HCT116 (cell line): ENCODE data around the gene PGPEP1. TPM values are rescaled to one million over a fixed set of nuclear protein-coding genes. Genes with fewer than 3 reads are reported as not detected.

ENCODE experiments used
- ATAC-seq: fragments of 200-7000 bp; cut with Tn5 transposase; 2 replicates; pipeline ENCODE4 v1.9.1; 2020; ENCODE audit warnings: mild to moderate bottlenecking, moderate library complexity
- BruUV-seq: library from RNA; stranded (reverse); fragments of 400-500 nt; replicated peaks from 2 replicates; lab custom pipeline; 2021; lab: Mats Ljungman, UMichigan
- CTCF ChIA-PET: fragments of 300-600 bp; sonication (Branson Sonifier 250); formaldehyde crosslinking; loops from one replicate; lab custom pipeline; 2021; ENCODE audit warnings: antibody characterized with exemption; lab: Charles Lee
- POLR2A ChIA-PET: fragments of 300-600, 350-600 bp; sonication (Branson Sonifier 250); formaldehyde crosslinking; loops from one replicate; lab custom pipeline; 2021; ENCODE audit warnings: antibody characterized with exemption; lab: Charles Lee
- RAD21 ChIA-PET, 2 experiments: fragments of 300-600 bp; sonication (Branson Sonifier 250); formaldehyde crosslinking; loops; one replicate each; lab custom pipeline; 2023; ENCODE audit warnings: low total read pairs in 2 of 2; ENCODE audit not compliant: uncharacterized antibody in 2 of 2, unreplicated experiment in 2 of 2, low non-redundant PET in 1 of 2; lab: Charles Lee
- DNase-seq: peaks from one replicate; pipeline ENCODE4 v3.0.0-alpha.2; 2010; ENCODE audit warnings: low read depth, low spot score
- H2AFZ ChIP-seq: fragments of 200-600 bp; shearing (Covaris generic), sonication (generic); 2 replicates; pipeline ENCODE4 v1.6.1; 2017; ENCODE audit warnings: low read depth, mixed run types, mixed read lengths, antibody characterized with exemption, low read length; ENCODE audit not compliant: poor library complexity, severe bottlenecking
- H3K27ac ChIP-seq: 2 replicates; pipeline ENCODE4 v1.5.1; 2012; ENCODE audit warnings: low read depth, low read length
- H3K27me3 ChIP-seq: fragments of 200-600 bp; sonication (generic); 2 replicates; pipeline ENCODE4 v1.6.1; 2016; ENCODE audit warnings: mixed run types, low read length, mixed read lengths; ENCODE audit not compliant: insufficient read depth
- H3K36me3 ChIP-seq, 2 experiments: fragments of 200-500 bp in 1 of 2; fragments of 200-600 bp in 1 of 2; sonication (Bioruptor generic) in 1 of 2; sonication (generic) in 1 of 2; 2 replicates each; pipeline versions ENCODE4 v1.5.1 to v1.6.1; 2014 to 2016; ENCODE audit warnings: low read length in 2 of 2, inconsistent platforms in 1 of 2, mixed read lengths in 1 of 2, mixed run types in 1 of 2; ENCODE audit not compliant: insufficient read depth in 2 of 2, control insufficient read depth in 1 of 2
- H3K4me1 ChIP-seq, 2 experiments: fragments of 200-600 bp in 1 of 2; sonication (generic) in 1 of 2; 2 replicates each; pipeline versions ENCODE4 v1.5.1 to v1.6.1; 2012 to 2017; ENCODE audit warnings: low read length in 2 of 2, inconsistent platforms in 1 of 2, mild to moderate bottlenecking in 1 of 2, mixed read lengths in 1 of 2, mixed run types in 1 of 2, moderate library complexity in 1 of 2; ENCODE audit not compliant: insufficient read depth in 2 of 2, control insufficient read depth in 1 of 2
- H3K4me2 ChIP-seq: fragments of 200-600 bp; sonication (generic); 2 replicates; pipeline ENCODE4 v1.6.1; 2017; ENCODE audit warnings: mixed run types, low read length, mixed read lengths
- H3K4me3 ChIP-seq, 2 experiments: fragments of 200-600 bp in 1 of 2; sonication (generic) in 1 of 2; replicated peaks in 1 of 2; 2 replicates each; pipeline ENCODE4 v1.5.1; 2011 to 2016; ENCODE audit warnings: low read length in 2 of 2, control low read depth in 1 of 2, low read depth in 1 of 2, mild to moderate bottlenecking in 1 of 2, mixed read lengths in 1 of 2, mixed run types in 1 of 2
- H3K79me2 ChIP-seq: fragments of 200-600 bp; sonication (generic); 2 replicates; pipeline ENCODE4 v1.6.1; 2017; ENCODE audit warnings: mild to moderate bottlenecking, mixed run types, low read length, moderate library complexity, mixed read lengths; ENCODE audit not compliant: insufficient read depth
- H3K9ac ChIP-seq: fragments of 200-600 bp; sonication (generic); 2 replicates; pipeline ENCODE4 v1.6.1; 2016; ENCODE audit warnings: low read length, mixed read lengths
- H3K9me2 ChIP-seq: fragments of 200-600 bp; sonication (generic), shearing (Covaris generic); 2 replicates; pipeline ENCODE4 v1.6.1; 2017; ENCODE audit warnings: mixed run types, mild to moderate bottlenecking, moderate library complexity; ENCODE audit not compliant: insufficient read depth
- H3K9me3 ChIP-seq, 2 experiments: fragments of 200-500 bp in 1 of 2; fragments of 200-600 bp in 1 of 2; sonication (Bioruptor generic) in 1 of 2; sonication (generic) in 1 of 2; 2 replicates each; pipeline ENCODE4 v1.6.1; 2014 to 2017; ENCODE audit warnings: low read length in 2 of 2, mixed read lengths in 2 of 2, inconsistent platforms in 1 of 2, low read depth in 1 of 2, mild to moderate bottlenecking in 1 of 2, mixed run types in 1 of 2, moderate library complexity in 1 of 2; ENCODE audit not compliant: control insufficient read depth in 1 of 2, insufficient read depth in 1 of 2
- H4K20me1 ChIP-seq: fragments of 200-600 bp; sonication (generic), shearing (Covaris generic); 2 replicates; pipeline ENCODE4 v1.6.1; 2017; ENCODE audit warnings: mixed run types, mild to moderate bottlenecking, moderate library complexity; ENCODE audit not compliant: insufficient read depth
- CBX3 ChIP-seq: IDR thresholded peaks from 2 replicates; pipeline ENCODE4 v1.6.1; 2012; ENCODE audit warnings: low read depth
- ELF1 ChIP-seq: IDR thresholded peaks from 2 replicates; pipeline ENCODE4 v1.6.1; 2012; ENCODE audit warnings: low read depth, borderline replicate concordance
- EZH2phosphoT487 ChIP-seq: fragments of 200-600 bp; IDR thresholded peaks from 2 replicates; pipeline ENCODE4 v1.6.1; 2018; ENCODE audit warnings: antibody characterized with exemption, borderline replicate concordance
- POLR2A ChIP-seq: IDR thresholded peaks from 2 replicates; pipeline ENCODE4 v1.7.0; 2011; ENCODE audit warnings: borderline replicate concordance; ENCODE audit not compliant: insufficient read depth, insufficient read length; ENCODE audit errors: extremely low read depth
- RAD21 ChIP-seq: IDR thresholded peaks from 2 replicates; pipeline ENCODE4 v1.6.1; 2012; ENCODE audit warnings: low read depth, mild to moderate bottlenecking
- SIN3A ChIP-seq: IDR thresholded peaks from 2 replicates; pipeline ENCODE4 v1.6.1; 2012; ENCODE audit warnings: low read depth
- ZBTB33 ChIP-seq: IDR thresholded peaks from 2 replicates; pipeline ENCODE4 v1.6.1; 2011; ENCODE audit warnings: mild to moderate bottlenecking, low read length, moderate library complexity; ENCODE audit not compliant: insufficient replicate concordance; ENCODE audit errors: extremely low read depth
- intact Hi-C: fragments of 100-400 bp; cut with micrococcal nuclease; formaldehyde crosslinking; loops from 2 replicates; pipeline ENCODE4 v1.10.0; 2022
- total RNA-seq: library from RNA; stranded (reverse); gene quantifications from one replicate; pipeline ENCODE4 v1.2.1, GENCODE V29; 2021; ENCODE audit not compliant: unreplicated experiment
- TF ChIP-seq, protein P1 (sequence below): IDR thresholded peaks from 2 replicates; pipeline ENCODE4 v1.6.1; 2012

Gene PGPEP1
- total RNA-seq, 1 experiment from 2014 or later = 30.9 TPM

- H3K27ac ChIP-seq = no peak overlapping the region
- CTCF ChIA-PET = no interaction called here
These were observed 11.1 kb downstream of the PGPEP1 start for GRCh38 chr19:18351544-18351943.

More at GRCh38 chr19:18351544-18351943, 11.1 kb downstream of the PGPEP1 start:
- no TSS peak for BruUV-seq
- DNase-seq = no peak
- Histone ChIP-seq H4K20me1 (no peaks in the 10 kb centered on the region), H3K9ac (no peak overlapping the region), H3K4me1 (peaks cover 18 to 19% of the 10 kb centered on the region in 2 experiments; a peak in 3 of 4 replicates), H3K4me3 (no peak overlapping the region), H3K9me2 (no peaks in the 10 kb centered on the region), H2AFZ (no peak overlapping the region)
- POLR2A ChIA-PET = interaction anchor here (0.7 kb wide), 1 partner anchor 300 kb away, joined by 5 read pairs; no protein-coding TSS in a partner anchor
- ATAC-seq = no peak
- RAD21 ChIA-PET = interaction anchor here in 1 of 2 experiments (0.7 kb wide), 1 partner anchor 12 kb away, joined by 4 read pairs; no protein-coding TSS in a partner anchor
- TF ChIP-seq POLR2A (no peak), ZBTB33 (no peak), CBX3 (no peak), ELF1 (no peak), SIN3A (no peak), EZH2phosphoT487 (no peak), RAD21 (no peak)
- TF ChIP-seq, protein P1, sequence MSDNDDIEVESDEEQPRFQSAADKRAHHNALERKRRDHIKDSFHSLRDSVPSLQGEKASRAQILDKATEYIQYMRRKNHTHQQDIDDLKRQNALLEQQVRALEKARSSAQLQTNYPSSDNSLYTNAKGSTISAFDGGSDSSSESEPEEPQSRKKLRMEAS = no peak
- TF ChIP-seq, all 23 proteins: peak for 0
- no peaks in the 10 kb centered on the region for H3K27me3 ChIP-seq
- no peaks in the 10 kb centered on the region; a peak in 1 of 4 replicates for H3K36me3 ChIP-seq
- no peaks in the 10 kb centered on the region for H3K9me3 ChIP-seq
- intact Hi-C loops = no loop called here
- H3K79me2 ChIP-seq = no peaks in the 10 kb centered on the region
- no peak overlapping the region for H3K4me2 ChIP-seq
